ENCODE measurements around the gene CLIP4. TPM values are rescaled to one million over a fixed set of nuclear protein-coding genes. Genes with fewer than 3 reads are reported as not detected.
A peak's percentile ranks its signal among the peaks of the same experiment; 100 is the strongest.

The CLIP4 gene
- total RNA-seq, 1 experiment from 2014 or later: 1.2 TPM

DNA sequence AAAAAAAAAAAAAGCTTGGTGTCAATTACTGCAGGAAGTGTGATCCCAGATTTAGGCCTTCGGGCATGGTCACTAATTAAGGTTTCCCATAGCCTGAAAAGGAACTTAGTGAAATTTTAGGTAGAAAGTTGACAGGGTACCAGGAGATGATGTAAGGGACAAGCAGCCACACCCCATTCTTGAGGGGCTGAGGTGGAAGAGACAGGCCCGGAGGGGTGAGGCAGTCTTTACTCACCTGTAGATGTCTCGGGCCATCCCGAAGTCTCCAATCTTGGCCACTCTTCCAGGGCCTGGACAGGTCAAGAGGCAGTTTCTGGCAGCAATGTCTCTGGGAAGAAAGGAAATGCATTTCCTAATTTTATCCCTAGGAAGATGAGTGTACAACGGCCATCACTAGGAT, 94.3 kb downstream of the CLIP4 start:
- Histone ChIP-seq H3K27me3 (replicated peaks; ENCODE audit: control insufficient read depth, insufficient read depth, low read length) (no peaks in the 10 kb centered on the region), H3K4me1 (no peaks in the 10 kb centered on the region), H3K36me3 (ENCODE audit: control insufficient read depth, insufficient read depth, low read length) (no peaks in the 10 kb centered on the region), H3K4me3 (ENCODE audit: low read depth, low read length) (no peak overlapping the region), H3K9me3 (no peaks in the 10 kb centered on the region)
- Mint-ChIP-seq H3K4me1 (ENCODE audit: low read depth, unreplicated experiment) (no peaks in the 10 kb centered on the region), H3K27me3 (ENCODE audit: insufficient read depth, unreplicated experiment) (peaks cover 15% of the 10 kb centered on the region), H3K27ac (ENCODE audit: unreplicated experiment) (no peak overlapping the region), H3K4me3 (ENCODE audit: unreplicated experiment) (no peak overlapping the region), H3K9me3 (ENCODE audit: unreplicated experiment) (no peaks in the 10 kb centered on the region), H3K36me3 (ENCODE audit: insufficient read depth, unreplicated experiment) (no peaks in the 10 kb centered on the region)
- intact Hi-C loops (cut with micrococcal nuclease; ENCODE audit: unreplicated experiment): no loop called here
- POLR2A ChIA-PET: no interaction called here
- BruUV-seq (replicated peaks): no TSS peak
- CTCF ChIA-PET: interaction anchor here (0.6 kb wide), 1 partner anchor 212 kb away, joined by 4 read pairs; no protein-coding TSS in a partner anchor
- TF ChIP-seq, protein P1, sequence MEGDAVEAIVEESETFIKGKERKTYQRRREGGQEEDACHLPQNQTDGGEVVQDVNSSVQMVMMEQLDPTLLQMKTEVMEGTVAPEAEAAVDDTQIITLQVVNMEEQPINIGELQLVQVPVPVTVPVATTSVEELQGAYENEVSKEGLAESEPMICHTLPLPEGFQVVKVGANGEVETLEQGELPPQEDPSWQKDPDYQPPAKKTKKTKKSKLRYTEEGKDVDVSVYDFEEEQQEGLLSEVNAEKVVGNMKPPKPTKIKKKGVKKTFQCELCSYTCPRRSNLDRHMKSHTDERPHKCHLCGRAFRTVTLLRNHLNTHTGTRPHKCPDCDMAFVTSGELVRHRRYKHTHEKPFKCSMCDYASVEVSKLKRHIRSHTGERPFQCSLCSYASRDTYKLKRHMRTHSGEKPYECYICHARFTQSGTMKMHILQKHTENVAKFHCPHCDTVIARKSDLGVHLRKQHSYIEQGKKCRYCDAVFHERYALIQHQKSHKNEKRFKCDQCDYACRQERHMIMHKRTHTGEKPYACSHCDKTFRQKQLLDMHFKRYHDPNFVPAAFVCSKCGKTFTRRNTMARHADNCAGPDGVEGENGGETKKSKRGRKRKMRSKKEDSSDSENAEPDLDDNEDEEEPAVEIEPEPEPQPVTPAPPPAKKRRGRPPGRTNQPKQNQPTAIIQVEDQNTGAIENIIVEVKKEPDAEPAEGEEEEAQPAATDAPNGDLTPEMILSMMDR (IDR thresholded peaks at IDR 0.05; ENCODE audit: insufficient read depth in 1 of 2, low read depth in 1 of 2, low read length in 1 of 2, severe bottlenecking in 1 of 2, unreplicated experiment in 1 of 2): no peak
- DNase-seq: no peak

DNA sequence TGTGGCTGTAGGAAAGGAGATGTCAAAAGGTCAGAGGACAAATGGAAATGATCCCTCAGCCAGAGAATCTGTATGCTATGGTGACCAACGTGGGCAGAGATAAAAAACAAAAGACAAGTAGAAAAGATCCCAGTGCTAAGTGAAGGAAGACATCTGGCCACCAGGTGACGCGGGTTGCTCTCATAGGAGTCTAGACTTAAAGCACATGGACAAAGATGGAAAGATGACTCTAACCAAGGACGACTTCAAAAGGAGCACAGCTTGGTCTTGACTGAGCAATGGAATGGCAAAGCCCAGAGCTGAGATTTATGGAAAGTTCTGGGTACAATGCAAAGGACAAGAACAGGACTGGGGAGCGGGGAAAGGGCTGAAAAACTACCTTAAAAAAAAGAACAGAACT, 96.8 kb downstream of the CLIP4 start:
- Histone ChIP-seq H3K4me3 (ENCODE audit: low read depth, low read length) (no peak overlapping the region), H3K4me1 (no peaks in the 10 kb centered on the region), H3K27me3 (replicated peaks; ENCODE audit: control insufficient read depth, insufficient read depth, low read length) (no peaks in the 10 kb centered on the region), H3K9me3 (no peaks in the 10 kb centered on the region), H3K36me3 (ENCODE audit: control insufficient read depth, insufficient read depth, low read length) (no peaks in the 10 kb centered on the region)
- TF ChIP-seq, protein P1 (IDR thresholded peaks at IDR 0.05; ENCODE audit: insufficient read depth in 1 of 2, low read depth in 1 of 2, low read length in 1 of 2, severe bottlenecking in 1 of 2, unreplicated experiment in 1 of 2): peak in 1 of 2 experiments; percentile 33
- BruUV-seq (replicated peaks): no TSS peak
- DNase-seq: no peak
- Mint-ChIP-seq H3K4me3 (ENCODE audit: unreplicated experiment) (no peak overlapping the region), H3K4me1 (ENCODE audit: low read depth, unreplicated experiment) (no peaks in the 10 kb centered on the region), H3K27ac (ENCODE audit: unreplicated experiment) (no peak overlapping the region), H3K36me3 (ENCODE audit: insufficient read depth, unreplicated experiment) (no peaks in the 10 kb centered on the region), H3K27me3 (ENCODE audit: insufficient read depth, unreplicated experiment) (peaks cover 15% of the 10 kb centered on the region), H3K9me3 (ENCODE audit: unreplicated experiment) (no peaks in the 10 kb centered on the region)
- ChIA-PET CTCF (interaction anchor here (0.5 kb wide), 1 partner anchor 318 kb away, joined by 6 read pairs; the partner anchor contains the start of gene WDR43), POLR2A (no interaction called here)
- intact Hi-C loops (cut with micrococcal nuclease; ENCODE audit: unreplicated experiment): no loop called here

DNA sequence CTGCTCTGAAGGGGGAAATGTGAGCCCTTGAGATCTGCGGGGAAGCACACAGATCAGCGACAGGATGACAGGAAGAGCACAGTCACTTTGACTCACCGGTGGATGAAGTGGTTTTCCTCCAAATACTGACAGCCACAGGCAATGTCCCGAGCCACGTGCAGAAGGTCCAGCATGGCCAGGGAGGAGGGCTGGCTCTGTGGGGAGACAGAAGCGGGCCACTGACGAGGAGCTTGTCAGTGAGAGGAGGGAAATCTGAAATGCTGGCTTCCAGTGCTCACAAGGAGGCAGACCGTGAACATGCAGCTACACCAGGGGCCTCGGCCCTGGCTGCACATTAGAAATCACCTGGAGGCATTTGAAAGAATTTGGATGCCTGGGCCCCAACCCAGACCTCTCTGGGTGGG, 98.7 kb downstream of the CLIP4 start:
- Histone ChIP-seq H3K36me3 (ENCODE audit: control insufficient read depth, insufficient read depth, low read length) (no peaks in the 10 kb centered on the region), H3K4me3 (ENCODE audit: low read depth, low read length) (no peak overlapping the region), H3K9me3 (no peaks in the 10 kb centered on the region), H3K4me1 (no peaks in the 10 kb centered on the region), H3K27me3 (replicated peaks; ENCODE audit: control insufficient read depth, insufficient read depth, low read length) (no peaks in the 10 kb centered on the region)
- intact Hi-C loops (cut with micrococcal nuclease; ENCODE audit: unreplicated experiment): no loop called here
- ChIA-PET POLR2A (no interaction called here), CTCF (interaction anchor here (0.5 kb wide), 1 partner anchor 178 kb away, joined by 3 read pairs; no protein-coding TSS in a partner anchor)
- Mint-ChIP-seq H3K9me3 (ENCODE audit: unreplicated experiment) (no peaks in the 10 kb centered on the region), H3K27me3 (ENCODE audit: insufficient read depth, unreplicated experiment) (peaks cover 14% of the 10 kb centered on the region), H3K4me1 (ENCODE audit: low read depth, unreplicated experiment) (no peaks in the 10 kb centered on the region), H3K27ac (ENCODE audit: unreplicated experiment) (no peak overlapping the region), H3K4me3 (ENCODE audit: unreplicated experiment) (no peak overlapping the region), H3K36me3 (ENCODE audit: insufficient read depth, unreplicated experiment) (no peaks in the 10 kb centered on the region)
- TF ChIP-seq, protein P1 (IDR thresholded peaks at IDR 0.05; ENCODE audit: insufficient read depth in 1 of 2, low read depth in 1 of 2, low read length in 1 of 2, severe bottlenecking in 1 of 2, unreplicated experiment in 1 of 2): no peak
- no TSS peak for BruUV-seq (replicated peaks)
- no peak for DNase-seq

Measured in Caco-2 (cell line).